CD4-positive, alpha-beta T cell treated with Interleukin-1 beta for 1 hour (primary cell): ENCODE measurements around the gene OR2F2.

Experiments used
- DNase-seq, 2 donors: peaks; one replicate each; pipeline ENCODE4 v3.0.0-alpha.2; 2020 to 2022

Gene OR2F2, protein sequence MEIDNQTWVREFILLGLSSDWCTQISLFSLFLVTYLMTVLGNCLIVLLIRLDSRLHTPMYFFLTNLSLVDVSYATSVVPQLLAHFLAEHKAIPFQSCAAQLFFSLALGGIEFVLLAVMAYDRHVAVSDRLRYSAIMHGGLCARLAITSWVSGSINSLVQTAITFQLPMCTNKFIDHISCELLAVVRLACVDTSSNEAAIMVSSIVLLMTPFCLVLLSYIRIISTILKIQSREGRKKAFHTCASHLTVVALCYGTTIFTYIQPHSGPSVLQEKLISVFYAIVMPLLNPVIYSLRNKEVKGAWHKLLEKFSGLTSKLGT

DNA sequence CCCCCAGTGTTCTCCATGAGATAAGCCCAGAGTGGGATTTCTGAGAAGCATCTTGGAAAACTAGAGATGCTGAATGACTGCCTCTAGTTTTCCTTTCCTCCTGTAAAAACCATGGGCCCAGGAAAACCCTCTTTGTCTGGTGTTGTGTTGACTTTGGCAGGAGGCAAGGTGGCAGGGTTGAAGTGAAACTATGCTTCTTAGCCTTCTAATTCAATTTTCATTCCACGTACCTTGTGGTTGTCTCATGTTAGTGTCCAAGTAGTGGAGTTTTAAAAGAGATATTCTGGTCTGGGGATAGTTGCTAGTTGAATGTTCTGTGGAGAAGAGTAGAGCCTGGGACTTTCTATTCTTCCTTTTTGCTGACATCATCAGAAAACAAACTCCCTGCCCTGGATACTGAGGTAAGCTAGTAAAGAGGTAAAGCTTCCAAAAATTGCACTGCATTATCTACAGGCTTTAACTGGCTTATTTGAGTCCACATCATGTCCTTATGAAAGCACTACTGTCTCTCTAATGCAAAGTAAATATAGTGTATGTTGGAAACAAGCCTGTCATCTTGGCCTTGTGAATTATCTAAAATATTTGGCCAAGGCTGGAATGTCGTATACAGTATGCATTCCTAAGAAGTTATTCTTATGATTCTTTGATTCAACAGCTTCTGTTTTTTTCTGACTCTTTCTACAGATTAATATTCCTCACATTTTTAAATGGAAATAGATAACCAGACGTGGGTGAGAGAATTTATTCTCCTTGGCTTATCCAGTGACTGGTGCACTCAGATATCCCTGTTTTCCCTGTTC, at the start of gene OR2F2:
Gene OR2F2, plus strand, starts transcription at position 708 of the 800 bp plus-strand sequence. Its CDS starts 0 bp downstream, at position 708.
- no peak for DNase-seq

- no peak for DNase-seq
Measured at GRCh38 chr7:143885951-143886350, 49.1 kb upstream of the OR2F2 start.

- DNase-seq, result no peak
Measured at GRCh38 chr7:143886826-143887477, 48.1 kb upstream of the OR2F2 start.

GRCh38 chr7:143889068-143889467, 46.0 kb upstream of the OR2F2 start:
- DNase-seq, result no peak

GRCh38 chr7:143890558-143890957, 44.5 kb upstream of the OR2F2 start:
- no peak for DNase-seq

DNA sequence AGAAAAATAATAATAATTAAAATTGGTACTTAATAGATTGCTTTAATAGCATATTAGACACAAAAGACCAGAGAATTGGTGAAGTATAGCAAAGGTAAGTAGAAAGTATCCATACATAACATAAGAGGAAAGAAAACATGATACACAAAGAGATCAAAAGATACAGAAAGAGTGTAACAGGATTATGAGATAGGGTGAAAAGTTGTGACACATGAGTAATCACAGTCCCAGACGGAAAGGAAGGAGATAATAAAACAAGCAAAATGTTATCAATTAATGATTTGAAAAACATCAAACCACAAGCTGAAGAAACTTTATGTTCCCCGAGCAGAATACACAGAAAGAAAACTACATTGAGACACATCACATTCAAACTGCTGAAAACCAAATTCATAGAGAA, 43.6 kb upstream of the OR2F2 start:
- DNase-seq, result no peak

DNA sequence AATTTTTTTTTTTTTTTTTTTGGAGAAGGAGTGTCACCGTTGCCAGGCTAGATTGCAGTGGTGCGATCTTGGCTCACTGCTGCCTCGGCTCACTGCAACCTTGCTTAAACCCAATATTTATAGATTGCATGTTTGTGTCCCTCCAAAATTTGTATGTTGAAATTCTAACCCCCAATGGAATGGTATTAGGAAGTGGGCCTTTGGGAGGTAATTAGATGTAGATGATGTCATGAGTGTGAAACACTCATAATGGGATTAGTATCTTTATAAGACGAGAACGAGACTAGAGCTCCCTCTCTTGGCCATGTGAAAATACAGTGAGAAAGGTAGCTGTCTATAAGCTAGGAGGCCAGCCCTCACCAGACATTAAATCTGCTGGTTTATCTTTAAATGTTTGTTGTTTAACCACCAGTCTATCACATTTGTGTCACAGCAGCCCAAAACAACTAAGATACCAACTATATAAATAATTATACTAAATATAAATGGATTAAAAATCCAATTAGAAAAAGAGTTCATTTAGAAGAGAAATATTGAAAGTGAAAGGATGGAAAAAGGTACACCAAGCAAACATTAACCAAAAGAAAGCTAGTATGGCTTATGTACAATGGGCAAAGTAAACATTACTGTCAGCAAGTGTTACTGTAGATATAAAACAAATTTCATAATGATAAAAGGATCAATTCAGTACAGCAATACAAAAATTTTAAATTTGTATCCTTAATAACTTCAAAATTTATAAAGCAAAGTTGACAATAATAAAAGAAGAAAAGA, 42.3 kb upstream of the OR2F2 start:
- DNase-seq, result peak in 1 of 2 donors; percentile 57

GRCh38 chr7:143896667-143897066, 38.4 kb upstream of the OR2F2 start:
- DNase-seq, result no peak

DNA sequence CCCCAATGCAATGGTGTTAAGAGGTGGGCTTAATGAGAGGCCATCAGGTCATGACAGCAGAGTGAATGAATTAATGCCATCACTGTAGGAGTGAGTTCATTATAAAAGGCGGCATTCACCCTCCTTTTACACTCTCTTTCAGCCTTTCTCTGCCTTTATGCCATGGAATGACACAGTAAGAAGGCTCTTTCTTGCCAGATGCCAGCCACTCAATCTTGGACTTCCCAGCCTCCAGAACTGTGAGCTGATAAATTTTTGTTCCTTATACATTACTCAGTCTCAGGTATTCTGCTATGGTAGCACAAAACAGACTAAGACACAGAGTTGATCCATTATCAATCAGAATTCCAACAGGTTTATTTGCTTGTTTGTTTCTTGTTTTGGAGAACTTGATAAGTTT, 36.2 kb upstream of the OR2F2 start:
- no peak for DNase-seq

- DNase-seq, result no peak
Measured at GRCh38 chr7:143900230-143900766, 34.7 kb upstream of the OR2F2 start.

DNA sequence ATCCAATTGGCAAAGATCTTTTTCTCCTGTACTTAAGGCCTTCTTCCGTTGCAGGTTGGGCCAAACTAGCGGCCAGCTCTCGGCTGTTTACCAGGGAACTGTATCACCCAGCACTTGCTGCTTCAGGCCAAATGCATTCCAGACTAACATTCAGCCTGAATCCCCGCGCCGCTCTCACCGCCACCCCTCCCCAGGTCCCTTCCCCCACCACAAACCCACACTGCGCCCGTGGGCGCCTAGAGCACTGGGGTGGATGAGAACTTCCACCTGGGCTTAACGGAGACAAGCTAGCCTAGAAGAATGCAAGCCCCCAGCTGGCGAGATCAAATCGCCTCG, 33.7 kb upstream of the OR2F2 start:
- no peak for DNase-seq

DNA sequence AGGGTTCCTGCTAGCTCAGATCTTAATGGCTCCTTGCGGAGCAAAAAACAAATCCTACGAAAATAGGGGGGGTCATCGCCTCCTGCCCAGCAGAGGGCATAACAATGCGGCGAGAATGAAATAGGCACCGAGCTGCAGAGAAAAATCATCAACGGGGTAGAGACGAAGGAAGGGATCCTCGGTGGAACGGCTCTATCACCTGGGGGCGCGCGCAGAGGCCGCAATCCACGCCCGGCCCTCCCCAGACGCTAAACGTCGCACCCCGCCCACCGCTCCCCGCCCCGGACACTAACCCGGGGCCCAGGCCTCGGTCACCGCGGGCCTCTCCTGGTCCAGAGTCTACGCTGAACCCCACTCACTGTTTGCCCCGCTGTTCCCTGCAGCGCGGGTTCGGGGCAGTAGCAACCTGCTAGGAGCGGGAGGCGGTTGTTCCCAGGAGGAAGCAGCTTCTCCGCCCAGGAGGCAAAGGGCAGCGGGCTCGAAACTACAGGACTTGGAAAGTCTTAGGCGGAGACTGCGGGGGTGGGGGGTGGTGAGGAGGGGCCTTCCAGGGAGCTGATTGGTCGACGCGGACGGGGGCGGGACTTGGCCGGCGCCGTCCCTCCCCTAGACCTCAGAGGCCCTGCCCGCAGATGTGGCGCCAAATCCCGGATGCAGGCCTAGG, 33.2 kb upstream of the OR2F2 start, which contains the start of gene TCAF1:
Gene TCAF1, minus strand, starts transcription at position 509 of the 664 bp plus-strand sequence. CDS start 25,568 bp downstream, outside the sequence.
- DNase-seq, result peak; percentile 88

DNA sequence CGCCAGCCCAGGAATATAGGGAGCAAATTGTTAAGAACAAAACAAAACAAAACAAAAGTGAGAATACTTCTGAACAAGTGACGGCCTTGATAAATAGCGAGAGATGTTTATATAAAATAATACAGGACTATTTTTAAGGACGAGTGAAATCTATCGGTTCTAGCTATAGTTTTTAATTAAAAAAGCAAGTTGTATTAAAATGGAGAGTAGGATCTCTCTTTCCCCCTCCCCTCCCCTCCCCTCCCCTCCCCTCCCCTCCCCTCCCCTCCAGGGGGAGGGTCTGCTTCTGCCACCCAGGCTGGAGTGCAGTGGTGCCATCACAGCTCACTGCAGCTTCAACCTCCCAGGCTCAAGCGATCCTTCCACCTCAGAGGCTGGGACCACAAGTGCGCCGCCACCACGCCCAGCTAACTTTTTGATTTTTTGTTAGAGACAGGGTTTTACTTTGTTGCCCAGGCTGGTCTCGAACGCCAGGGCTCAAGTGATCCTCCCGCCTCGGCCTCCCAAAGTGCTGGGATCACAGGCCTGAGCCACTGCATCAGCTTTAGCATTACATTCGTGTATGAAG, 32.6 kb upstream of the OR2F2 start:
- DNase-seq, result no peak

GRCh38 chr7:143905509-143905908, 29.5 kb upstream of the OR2F2 start:
- no peak for DNase-seq

GRCh38 chr7:143906151-143906550, 28.9 kb upstream of the OR2F2 start:
- no peak for DNase-seq

- DNase-seq, result no peak
Measured at GRCh38 chr7:143906895-143907294, 28.1 kb upstream of the OR2F2 start.

DNA sequence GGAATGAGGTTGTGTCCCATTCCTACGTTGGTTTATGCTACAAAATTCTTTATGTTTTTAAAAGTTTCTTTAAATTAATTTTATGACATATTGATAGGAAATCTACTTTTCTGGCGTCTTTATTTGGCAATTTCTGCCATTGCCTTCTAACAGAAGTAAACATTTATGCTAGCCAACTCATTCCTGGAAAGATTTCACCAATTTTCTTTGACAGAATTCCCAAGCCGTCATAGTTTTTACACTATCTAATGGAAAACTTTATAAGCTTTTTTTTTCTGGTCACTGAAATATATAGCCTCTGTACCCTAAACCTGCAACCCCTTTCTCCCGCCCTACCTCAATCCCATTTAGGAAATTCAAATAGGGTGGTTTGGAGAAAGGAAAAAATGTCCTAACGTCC, 26.9 kb upstream of the OR2F2 start:
- no peak for DNase-seq

- DNase-seq, result no peak
Measured at GRCh38 chr7:143909863-143910262, 25.2 kb upstream of the OR2F2 start.

- DNase-seq, result no peak
Measured at GRCh38 chr7:143910473-143911248, 24.4 kb upstream of the OR2F2 start.

DNA sequence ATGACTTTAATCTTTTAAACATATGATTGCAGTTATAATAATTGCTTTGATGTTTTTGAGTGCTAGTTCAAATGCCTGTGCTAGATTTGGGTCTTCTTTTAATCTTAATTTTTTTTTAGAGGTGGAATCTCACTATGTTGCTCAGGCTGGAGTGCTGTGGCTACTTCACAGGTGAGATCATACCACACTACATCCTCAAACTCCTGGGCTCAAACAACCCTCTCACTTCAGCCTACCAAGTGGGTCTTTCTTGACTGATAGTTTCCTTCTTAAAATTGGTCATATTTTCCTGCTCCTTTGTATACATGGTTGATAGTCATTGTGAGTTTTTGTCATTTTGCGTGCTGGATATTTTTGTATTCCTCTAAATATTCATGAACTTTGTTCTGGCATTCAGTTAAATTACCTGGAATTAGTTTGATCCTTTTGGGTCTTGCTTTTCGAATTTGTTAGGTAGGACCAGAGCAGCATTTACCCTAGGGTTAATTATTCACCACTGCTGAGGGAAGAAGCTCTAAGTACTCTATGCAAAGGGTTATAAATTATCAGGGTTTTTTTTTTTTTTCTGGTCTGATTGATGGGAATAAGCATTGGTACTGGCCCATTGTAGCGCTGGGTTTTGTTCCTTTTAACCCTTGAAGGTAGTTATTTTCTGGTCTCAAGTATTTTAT, 21.0 kb upstream of the OR2F2 start:
- DNase-seq, result no peak
